ENCODE measurements around the gene C17orf50. TPM values are rescaled to one million over a fixed set of nuclear protein-coding genes. Genes with fewer than 3 reads are reported as not detected.

Gene C17orf50
- total RNA-seq, 1 experiment from 2014 or later = not detected

Other genes starting within 250 kb of the C17orf50 start
- 0.37 and 1.4 TPM in 2 replicates for gene SLFN12L, start 223.2 kb upstream of the C17orf50 start, total RNA-seq (2014; rRNA removed; shearing (Covaris generic))
- gene SLFN14, start 200.1 kb upstream of the C17orf50 start, total RNA-seq (2014; rRNA removed; shearing (Covaris generic)) = not detected in 2 replicates
- gene PEX12, start 182.3 kb upstream of the C17orf50 start, total RNA-seq (2014; rRNA removed; shearing (Covaris generic)) = 7.0 and 8.8 TPM in 2 replicates
- 48.5 and 75.5 TPM in 2 replicates for gene AP2B1, start 173.6 kb upstream of the C17orf50 start, total RNA-seq (2014; rRNA removed; shearing (Covaris generic))
- gene RASL10B, start 29.2 kb upstream of the C17orf50 start, total RNA-seq (2014; rRNA removed; shearing (Covaris generic)) = 0.71 and 0.89 TPM in 2 replicates
- gene GAS2L2, start 7.6 kb upstream of the C17orf50 start, total RNA-seq (2014; rRNA removed; shearing (Covaris generic)) = not detected in 2 replicates
- 0.17 and 1.2 TPM in 2 replicates for gene MMP28, start 34.8 kb downstream of the C17orf50 start, total RNA-seq (2014; rRNA removed; shearing (Covaris generic))
- gene TAF15, start 48.6 kb downstream of the C17orf50 start, total RNA-seq (2014; rRNA removed; shearing (Covaris generic)) = 11.3 and 21.0 TPM in 2 replicates
- gene HEATR9, start 108.0 kb downstream of the C17orf50 start, total RNA-seq (2014; rRNA removed; shearing (Covaris generic)) = not detected in 2 replicates
- 36.1 and 37.6 TPM in 2 replicates for gene CCL5, start 119.5 kb downstream of the C17orf50 start, total RNA-seq (2014; rRNA removed; shearing (Covaris generic))
- 4.9 and 7.7 TPM in 2 replicates for gene RDM1, start 169.9 kb downstream of the C17orf50 start, total RNA-seq (2014; rRNA removed; shearing (Covaris generic))
- gene LYZL6, start 182.8 kb downstream of the C17orf50 start, total RNA-seq (2014; rRNA removed; shearing (Covaris generic)) = not detected in 2 replicates
- gene CCL16, start 220.6 kb downstream of the C17orf50 start, total RNA-seq (2014; rRNA removed; shearing (Covaris generic)) = not detected in 2 replicates
- gene CCL14, start 225.8 kb downstream of the C17orf50 start, total RNA-seq (2014; rRNA removed; shearing (Covaris generic)) = not detected in 2 replicates
- gene CCL15, start 240.7 kb downstream of the C17orf50 start, total RNA-seq (2014; rRNA removed; shearing (Covaris generic)) = not detected in 2 replicates

Data from M059J (cell line).